Tibial artery (tissue), 4 donors: ENCODE results near the gene GRIA4.

ENCODE experiments used
- DNase-seq, 2 donors: peaks; one replicate each; pipeline ENCODE4 v3.0.0-alpha.2; 2019
- H3K27ac ChIP-seq, 2 donors: fragments of 200-600 bp; sonication (generic) in 1 of 2; 1 replicate in 1 of 2; 2 replicates in 1 of 2; pipeline ENCODE4 v1.5.1; 2018 to 2019; ENCODE audit warnings: mild to moderate bottlenecking in 1 of 2
- H3K27me3 ChIP-seq, 2 donors: fragments of 200-600 bp; sonication (generic) in 1 of 2; one replicate each; pipeline versions ENCODE4 v1.5.1 to v1.6.0; 2016 to 2019
- H3K36me3 ChIP-seq, 3 donors: fragments of 200-600 bp; sonication (generic) in 2 of 3; one replicate each; pipeline ENCODE4 v1.5.1; 2016 to 2019; ENCODE audit warnings: mild to moderate bottlenecking in 2 of 3
- H3K4me1 ChIP-seq, 4 donors: fragments of 200-600 bp; sonication (generic) in 2 of 4; 1 replicate in 3 of 4; 2 replicates in 1 of 4; pipeline ENCODE4 v1.5.1; 2016 to 2019
- H3K4me3 ChIP-seq, 2 donors: fragments of 200-600 bp; sonication (generic) in 1 of 2; 1 replicate in 1 of 2; 2 replicates in 1 of 2; pipeline ENCODE4 v1.5.1; 2018 to 2019; ENCODE audit warnings: mild to moderate bottlenecking in 2 of 2
- H3K9me3 ChIP-seq, 3 donors: fragments of 200-600 bp; sonication (generic) in 1 of 3; one replicate each; pipeline ENCODE4 v1.5.1; 2016 to 2019
- intact Hi-C: fragments of 100-400 bp; cut with DNase I; formaldehyde crosslinking; loops from one replicate; pipeline ENCODE4 v1.15.0; 2023; ENCODE audit warnings: low total_unique reads
- TF ChIP-seq, protein P1 (sequence below), 2 experiments: fragments of 200-600 bp in 1 of 2; fragments of 450-650 bp in 1 of 2; IDR thresholded peaks; one replicate each; pipeline ENCODE4 v1.5.1; 2017 to 2019; ENCODE audit warnings: antibody characterized with exemption in 2 of 2, mild to moderate bottlenecking in 1 of 2, moderate library complexity in 1 of 2

Gene GRIA4

DNA sequence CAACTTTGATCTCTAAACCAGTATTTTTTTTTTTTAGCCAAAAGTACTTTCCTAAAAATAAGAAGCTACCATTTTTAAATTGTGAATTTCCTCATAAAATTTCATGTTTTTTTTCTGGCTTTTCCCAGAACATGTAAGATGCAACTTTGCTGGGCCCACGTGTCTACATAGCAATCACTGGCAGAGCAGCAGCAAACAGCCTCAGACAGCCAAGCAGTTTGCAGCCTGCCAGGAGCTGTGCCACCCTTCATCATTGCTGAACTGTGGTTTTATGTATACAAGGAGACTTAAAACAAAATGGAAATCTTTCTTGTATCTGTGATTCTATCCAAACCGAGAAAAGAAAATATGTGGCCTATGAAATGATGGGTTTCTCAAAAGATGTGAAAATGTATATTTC is 110.2 kb downstream of the GRIA4 start:
- no peaks in the 10 kb centered on the region for H3K36me3 ChIP-seq
- no peak overlapping the region for H3K27ac ChIP-seq
- TF ChIP-seq, protein P1, sequence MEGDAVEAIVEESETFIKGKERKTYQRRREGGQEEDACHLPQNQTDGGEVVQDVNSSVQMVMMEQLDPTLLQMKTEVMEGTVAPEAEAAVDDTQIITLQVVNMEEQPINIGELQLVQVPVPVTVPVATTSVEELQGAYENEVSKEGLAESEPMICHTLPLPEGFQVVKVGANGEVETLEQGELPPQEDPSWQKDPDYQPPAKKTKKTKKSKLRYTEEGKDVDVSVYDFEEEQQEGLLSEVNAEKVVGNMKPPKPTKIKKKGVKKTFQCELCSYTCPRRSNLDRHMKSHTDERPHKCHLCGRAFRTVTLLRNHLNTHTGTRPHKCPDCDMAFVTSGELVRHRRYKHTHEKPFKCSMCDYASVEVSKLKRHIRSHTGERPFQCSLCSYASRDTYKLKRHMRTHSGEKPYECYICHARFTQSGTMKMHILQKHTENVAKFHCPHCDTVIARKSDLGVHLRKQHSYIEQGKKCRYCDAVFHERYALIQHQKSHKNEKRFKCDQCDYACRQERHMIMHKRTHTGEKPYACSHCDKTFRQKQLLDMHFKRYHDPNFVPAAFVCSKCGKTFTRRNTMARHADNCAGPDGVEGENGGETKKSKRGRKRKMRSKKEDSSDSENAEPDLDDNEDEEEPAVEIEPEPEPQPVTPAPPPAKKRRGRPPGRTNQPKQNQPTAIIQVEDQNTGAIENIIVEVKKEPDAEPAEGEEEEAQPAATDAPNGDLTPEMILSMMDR (IDR thresholded peaks at IDR 0.05) = no peak
- H3K9me3 ChIP-seq = no peaks in the 10 kb centered on the region
- intact Hi-C loops = no loop called here
- no peaks in the 10 kb centered on the region for H3K4me1 ChIP-seq
- no peaks in the 10 kb centered on the region for H3K27me3 ChIP-seq
- no peak overlapping the region for H3K4me3 ChIP-seq
- no peak for DNase-seq

DNA sequence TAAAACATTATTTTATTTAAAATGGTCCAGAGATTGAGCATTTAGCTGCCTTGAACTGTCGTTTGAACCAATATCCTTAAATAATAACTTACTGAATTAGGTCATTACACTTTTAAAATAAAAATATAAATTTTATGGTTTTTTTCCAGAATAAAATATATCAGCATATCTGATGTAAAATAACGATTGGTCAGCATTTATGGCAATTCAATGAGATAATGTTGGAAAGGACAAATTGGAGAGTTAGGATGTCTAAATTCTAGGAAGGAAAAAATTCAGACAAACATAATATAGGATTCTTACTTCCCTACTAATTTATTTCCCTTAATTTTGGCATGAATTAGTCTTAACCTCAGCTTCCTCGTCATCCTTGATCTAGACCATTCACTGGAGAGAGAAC is 113.4 kb downstream of the GRIA4 start:
- H3K9me3 ChIP-seq = no peaks in the 10 kb centered on the region
- no peak overlapping the region for H3K4me3 ChIP-seq
- H3K27ac ChIP-seq = no peak overlapping the region
- TF ChIP-seq, protein P1 (IDR thresholded peaks at IDR 0.05) = no peak
- H3K4me1 ChIP-seq = no peaks in the 10 kb centered on the region
- H3K27me3 ChIP-seq = no peaks in the 10 kb centered on the region
- no peak for DNase-seq
- intact Hi-C loops = no loop called here
- H3K36me3 ChIP-seq = no peaks in the 10 kb centered on the region

DNA sequence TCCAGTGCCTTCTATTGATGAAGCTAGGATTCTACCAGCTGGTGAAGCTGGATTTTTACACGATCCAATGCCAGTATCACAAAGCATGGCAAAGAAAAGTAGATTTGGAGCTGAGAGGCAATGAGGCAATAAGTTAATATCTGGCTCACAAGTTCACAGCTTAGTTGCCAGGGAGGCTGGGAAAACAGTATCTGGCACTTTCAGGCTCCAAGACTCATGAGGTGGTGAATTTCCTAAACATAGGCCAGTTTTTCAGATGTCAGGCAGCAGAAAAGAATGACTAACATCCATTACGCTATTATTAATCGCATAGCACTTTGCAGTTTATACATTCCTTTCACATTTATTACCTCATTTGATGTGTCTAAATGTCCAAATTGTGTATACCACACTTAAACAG is 122.7 kb downstream of the GRIA4 start:
- H3K9me3 ChIP-seq = no peaks in the 10 kb centered on the region
- no peaks in the 10 kb centered on the region for H3K36me3 ChIP-seq
- H3K4me1 ChIP-seq = no peaks in the 10 kb centered on the region
- H3K4me3 ChIP-seq = no peak overlapping the region
- TF ChIP-seq, protein P1 (IDR thresholded peaks at IDR 0.05) = no peak
- intact Hi-C loops = no loop called here
- H3K27me3 ChIP-seq = no peaks in the 10 kb centered on the region
- no peak overlapping the region for H3K27ac ChIP-seq
- DNase-seq = no peak

DNA sequence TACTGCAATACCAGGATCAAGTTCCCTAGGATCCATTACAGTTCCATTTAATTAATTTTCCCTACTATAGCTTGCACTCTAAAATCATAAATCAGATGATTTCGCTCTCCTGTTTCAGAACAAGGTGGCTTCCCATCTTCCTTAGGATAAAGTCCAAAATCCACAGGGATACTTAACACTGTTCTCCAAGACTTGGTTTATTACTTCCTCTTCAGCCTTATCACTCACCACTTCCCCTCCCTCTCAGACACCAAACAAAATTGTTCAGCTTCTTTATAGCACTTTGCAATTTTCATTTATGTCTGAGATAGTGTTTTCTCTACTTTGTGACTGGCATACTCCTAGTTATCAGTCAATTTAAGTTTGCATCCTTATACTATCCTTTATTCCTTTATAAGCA is 124.6 kb downstream of the GRIA4 start:
- Histone ChIP-seq H3K4me1 (no peaks in the 10 kb centered on the region), H3K9me3 (no peaks in the 10 kb centered on the region), H3K36me3 (no peaks in the 10 kb centered on the region), H3K27me3 (no peaks in the 10 kb centered on the region), H3K27ac (no peak overlapping the region), H3K4me3 (no peak overlapping the region)
- TF ChIP-seq, protein P1 (IDR thresholded peaks at IDR 0.05) = no peak
- intact Hi-C loops = no loop called here
- no peak for DNase-seq

DNA sequence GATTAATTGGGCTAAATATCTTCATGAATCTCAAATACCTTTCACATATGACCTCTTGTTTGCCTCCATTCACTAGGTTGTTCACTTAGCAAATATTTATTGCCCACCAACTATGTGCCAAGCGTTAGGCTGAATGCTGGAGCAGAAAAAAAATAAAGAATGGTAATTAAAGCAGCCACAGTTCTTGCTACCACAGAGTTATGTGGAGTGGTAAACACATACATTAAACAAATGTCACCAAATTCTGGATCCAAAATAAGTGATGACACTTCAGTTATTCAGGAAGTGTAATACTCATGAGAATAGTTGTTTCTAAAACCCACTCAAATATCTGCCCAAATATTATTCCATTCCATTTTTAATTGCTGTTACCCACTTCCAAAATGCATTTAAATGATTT is 128.4 kb downstream of the GRIA4 start:
- TF ChIP-seq, protein P1 (IDR thresholded peaks at IDR 0.05) = no peak
- no peak overlapping the region for H3K27ac ChIP-seq
- H3K9me3 ChIP-seq = no peaks in the 10 kb centered on the region
- H3K4me1 ChIP-seq = no peaks in the 10 kb centered on the region
- DNase-seq = no peak
- no peaks in the 10 kb centered on the region for H3K36me3 ChIP-seq
- H3K27me3 ChIP-seq = no peaks in the 10 kb centered on the region
- no peak overlapping the region for H3K4me3 ChIP-seq
- intact Hi-C loops = no loop called here
